Occipital lobe (tissue), 2 donors: Measurements from ENCODE around the gene WDR5. TPM values are rescaled to one million over a fixed set of nuclear protein-coding genes. Genes with fewer than 3 reads are reported as not detected.

Experiments used
- DNase-seq: peaks from one replicate; lab custom pipeline; 2025; lab: John Stamatoyannopoulos, UW
- total RNA-seq: library from RNA; depleted of rRNA; stranded (reverse); fragments of >200 nt; gene quantifications from one replicate; pipeline ENCODE4 v1.2.3, GENCODE V29; 2014

The WDR5 gene
- total RNA-seq, 1 donor from 2014 or later = 26.4 TPM

DNA sequence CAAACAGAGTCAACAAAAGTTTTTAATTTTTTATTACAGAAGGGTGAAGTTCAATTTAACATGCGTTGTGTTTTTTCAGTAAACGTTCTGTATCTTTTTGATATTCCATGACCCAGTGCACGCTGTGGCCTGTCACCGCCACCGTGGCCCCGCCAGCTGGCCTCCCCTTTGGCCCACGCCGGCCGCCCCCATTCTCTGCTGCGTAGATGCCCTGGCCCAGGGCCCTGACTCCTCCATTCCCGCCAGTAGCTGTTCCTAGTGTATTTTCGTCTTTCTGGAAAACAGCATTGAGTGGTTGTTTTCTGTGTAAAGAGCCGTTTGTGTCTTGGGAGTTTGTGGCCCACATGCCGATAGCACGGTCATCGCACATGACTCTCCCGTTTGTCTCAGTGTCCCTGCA, 22.4 kb downstream of the WDR5 start:
- no peak for DNase-seq

- no peak for DNase-seq
These were observed 23.0 kb downstream of the WDR5 start for GRCh38 chr9:134158753-134159392.

DNA sequence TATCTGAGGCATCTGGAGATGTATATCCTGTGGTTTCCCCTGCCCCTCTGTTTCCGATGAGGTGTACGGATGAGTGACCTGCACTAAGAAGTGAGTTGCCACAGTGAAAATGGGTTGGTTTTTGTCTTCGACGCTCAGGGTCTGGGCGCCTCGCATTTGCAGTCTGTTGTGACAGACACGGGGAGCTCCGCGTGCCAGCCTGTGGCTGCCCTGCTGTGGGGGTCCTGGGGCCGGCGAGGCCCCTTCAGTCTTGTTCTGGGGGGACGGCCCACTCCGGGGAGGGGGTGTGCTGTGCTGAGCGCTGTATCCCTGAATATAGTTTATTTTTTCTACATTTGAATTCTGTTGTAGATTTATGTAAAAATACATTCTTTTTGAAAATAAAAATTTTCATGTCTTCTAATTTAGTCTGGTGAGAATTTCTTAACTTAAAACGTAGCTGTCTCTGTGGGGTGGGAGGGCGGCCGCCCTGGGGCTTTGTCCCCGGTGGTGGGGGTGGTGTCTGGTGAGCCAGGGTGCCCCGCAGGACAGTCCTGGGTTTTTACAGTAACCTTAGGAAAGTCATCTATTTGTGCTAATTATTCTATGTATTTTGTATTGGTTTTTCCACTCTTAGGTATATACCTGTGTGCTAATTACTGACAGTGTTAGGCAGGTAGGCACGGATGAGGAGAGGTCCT, 23.8 kb downstream of the WDR5 start:
- DNase-seq = no peak

DNA sequence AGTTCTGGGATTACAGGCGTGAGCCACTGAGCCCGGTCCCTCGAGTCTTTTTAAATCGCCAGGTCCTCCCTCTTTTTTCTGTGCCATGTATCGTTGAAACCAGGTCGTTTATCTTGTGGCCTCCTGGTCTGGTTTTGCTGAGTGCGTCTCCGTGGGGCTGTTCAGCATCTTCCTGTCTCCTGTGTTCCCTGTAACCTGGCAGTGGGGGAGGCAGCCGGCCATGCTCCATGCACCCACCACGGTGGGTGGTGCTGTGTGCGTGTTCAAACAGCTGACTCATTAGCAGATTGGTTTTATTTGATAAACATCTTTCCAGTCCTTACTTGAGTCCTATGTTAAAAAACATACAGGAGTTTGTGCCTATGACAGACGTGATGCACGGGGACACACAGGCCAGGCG, 25.8 kb downstream of the WDR5 start:
- DNase-seq = no peak

DNA sequence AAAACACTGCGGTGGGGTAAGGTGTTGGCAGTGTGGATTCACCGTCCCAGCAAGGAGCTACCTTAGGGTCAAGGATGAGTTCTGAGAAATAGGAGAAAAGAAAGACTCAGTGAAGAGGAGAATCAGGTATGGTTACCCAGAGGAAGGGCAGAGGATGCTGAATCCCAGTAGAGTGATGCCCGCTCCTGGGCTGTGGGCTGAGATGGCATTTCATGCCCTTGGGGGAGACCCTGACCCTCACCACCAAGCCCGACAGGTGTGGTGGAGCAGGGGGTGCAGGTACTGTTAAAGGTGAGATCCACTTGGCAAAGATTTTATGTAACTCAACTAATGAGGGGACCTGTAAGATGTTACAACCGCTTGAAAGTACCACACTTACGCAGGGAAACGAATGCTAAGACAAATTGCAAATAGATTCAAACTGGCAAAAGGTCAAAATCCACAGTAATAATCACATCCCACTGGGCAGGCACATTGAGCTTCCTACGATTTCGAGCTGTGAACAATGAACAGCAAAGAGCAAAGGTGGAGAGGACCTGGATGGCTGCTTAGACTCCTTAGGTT, 26.4 kb downstream of the WDR5 start:
- DNase-seq = no peak

DNA sequence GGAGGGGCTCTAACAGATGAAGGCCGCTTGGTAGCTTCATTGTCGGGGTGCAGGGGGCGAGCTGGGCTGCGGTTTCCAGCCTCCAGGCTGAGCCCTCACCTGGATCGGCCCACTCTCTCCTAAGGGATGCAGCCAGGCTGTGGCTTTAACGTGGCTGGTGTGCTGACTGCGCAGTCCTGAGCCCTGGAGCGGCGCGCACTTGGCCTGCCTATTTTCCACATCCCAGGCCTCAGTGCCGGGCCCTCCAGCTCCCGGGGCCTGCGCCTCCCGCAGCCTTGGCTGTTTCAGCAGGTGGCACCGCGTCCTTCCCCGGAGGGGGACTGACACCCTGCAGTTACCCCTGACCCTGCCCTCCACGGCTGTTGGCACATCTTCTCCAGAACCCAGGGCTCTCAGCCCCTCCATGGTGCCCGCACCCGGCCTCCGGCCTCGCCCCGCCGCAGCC, 27.1 kb downstream of the WDR5 start:
- DNase-seq = no peak

DNA sequence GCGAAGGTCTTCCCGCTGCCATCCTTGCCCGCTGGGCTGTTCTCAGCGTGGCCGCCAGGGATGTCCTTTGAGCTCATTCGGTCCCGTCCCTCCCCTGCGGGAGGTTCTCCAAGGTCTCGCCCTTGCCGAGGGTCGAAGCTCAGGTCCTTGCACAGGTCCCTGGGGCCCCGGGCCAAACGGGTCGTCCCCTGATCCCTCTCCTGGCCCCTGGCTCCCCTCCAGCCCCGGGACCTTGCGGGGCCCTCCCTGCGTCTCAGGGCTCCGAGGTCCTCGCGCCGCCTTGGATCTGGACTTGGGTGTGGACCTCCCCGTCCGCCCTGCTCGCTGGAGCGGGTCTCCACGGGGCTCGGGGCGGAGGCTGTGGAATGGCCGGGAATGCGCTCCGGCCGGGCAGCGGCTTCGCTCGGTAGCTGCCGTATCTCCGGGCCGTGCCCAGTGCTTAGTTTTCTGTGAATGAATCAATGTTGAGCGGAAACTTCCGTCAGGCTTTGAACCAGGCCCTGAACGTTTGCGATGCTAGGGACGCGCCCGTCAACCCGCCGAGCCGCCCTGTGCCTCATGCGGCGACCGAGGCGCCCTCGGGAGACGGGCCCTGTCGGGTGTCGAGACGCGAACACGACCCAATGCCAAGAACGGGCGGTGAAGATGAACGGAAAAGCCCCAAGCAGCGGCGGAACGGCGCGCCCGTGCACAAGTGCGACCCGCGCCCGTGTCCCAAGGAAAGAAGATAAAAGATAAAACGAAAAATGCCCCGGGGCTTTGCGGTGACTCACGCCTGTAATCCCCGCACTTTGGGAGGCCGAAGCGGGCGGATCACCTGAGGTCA, 27.7 kb downstream of the WDR5 start:
- DNase-seq = peak; percentile 34

- no peak for DNase-seq
These were observed 29.0 kb downstream of the WDR5 start for GRCh38 chr9:134164879-134165278.

GRCh38 chr9:134165357-134166315, 29.8 kb downstream of the WDR5 start:
- DNase-seq = no peak

DNA sequence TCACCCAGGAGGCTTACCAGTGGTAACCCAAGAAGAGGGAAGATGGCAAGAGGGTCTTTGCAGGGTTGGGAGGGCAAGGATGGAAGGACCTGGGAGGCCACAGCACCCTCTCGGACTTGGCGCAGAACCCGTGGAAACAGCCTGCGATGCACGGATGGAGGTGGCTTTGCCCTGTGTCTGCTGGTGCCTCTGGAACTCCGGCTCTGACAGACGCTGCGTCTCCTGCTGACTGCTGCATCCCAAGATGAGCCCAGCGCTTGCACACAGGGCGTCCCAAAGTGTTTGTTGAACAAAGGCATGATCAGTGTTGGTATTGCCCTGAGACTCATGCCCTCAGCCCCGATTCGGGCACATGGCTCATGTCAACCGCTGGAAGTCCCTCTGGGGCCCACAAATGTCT, 30.5 kb downstream of the WDR5 start:
- DNase-seq = no peak

- no peak for DNase-seq
These were observed 31.6 kb downstream of the WDR5 start for GRCh38 chr9:134167530-134167931.

DNA sequence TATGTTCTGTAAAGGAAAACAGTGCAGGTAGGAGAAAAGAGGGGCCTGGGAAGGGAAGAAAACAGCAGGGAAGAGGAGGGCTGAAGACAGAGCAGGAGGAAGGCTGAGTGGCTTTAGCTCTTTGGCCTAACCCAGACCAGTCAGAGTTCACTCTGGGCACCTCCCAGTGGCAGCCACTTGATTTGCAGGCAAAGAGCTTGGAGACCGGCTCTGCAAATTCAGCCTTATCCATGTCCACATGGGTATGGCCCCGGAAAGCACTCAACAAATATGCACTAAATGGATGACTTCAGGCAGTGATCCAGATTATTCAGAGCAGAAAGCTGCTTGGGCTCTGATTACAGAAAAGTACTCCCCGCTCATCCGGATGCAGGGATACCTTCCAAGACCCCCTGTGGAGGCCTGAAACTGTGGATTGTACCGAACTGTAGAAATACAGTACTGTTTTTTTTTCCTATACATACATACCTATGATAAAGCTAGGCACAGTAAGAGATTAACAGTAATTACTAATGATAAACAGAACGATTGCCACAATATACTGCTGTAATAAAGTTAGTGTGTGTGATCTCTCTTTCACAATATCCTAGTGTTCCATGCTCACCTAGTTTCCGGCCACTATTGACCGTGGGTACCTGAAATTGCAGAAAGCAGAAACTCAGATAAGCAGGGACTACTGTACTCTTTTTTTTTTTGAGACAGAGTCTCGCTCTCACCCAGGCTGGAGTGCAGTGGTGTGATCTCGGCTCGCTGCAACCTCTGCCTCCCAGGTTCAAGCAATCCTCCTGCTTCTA, 33.1 kb downstream of the WDR5 start:
- DNase-seq = no peak

- DNase-seq = no peak
These were observed 34.0 kb downstream of the WDR5 start for GRCh38 chr9:134169724-134170401.

DNA sequence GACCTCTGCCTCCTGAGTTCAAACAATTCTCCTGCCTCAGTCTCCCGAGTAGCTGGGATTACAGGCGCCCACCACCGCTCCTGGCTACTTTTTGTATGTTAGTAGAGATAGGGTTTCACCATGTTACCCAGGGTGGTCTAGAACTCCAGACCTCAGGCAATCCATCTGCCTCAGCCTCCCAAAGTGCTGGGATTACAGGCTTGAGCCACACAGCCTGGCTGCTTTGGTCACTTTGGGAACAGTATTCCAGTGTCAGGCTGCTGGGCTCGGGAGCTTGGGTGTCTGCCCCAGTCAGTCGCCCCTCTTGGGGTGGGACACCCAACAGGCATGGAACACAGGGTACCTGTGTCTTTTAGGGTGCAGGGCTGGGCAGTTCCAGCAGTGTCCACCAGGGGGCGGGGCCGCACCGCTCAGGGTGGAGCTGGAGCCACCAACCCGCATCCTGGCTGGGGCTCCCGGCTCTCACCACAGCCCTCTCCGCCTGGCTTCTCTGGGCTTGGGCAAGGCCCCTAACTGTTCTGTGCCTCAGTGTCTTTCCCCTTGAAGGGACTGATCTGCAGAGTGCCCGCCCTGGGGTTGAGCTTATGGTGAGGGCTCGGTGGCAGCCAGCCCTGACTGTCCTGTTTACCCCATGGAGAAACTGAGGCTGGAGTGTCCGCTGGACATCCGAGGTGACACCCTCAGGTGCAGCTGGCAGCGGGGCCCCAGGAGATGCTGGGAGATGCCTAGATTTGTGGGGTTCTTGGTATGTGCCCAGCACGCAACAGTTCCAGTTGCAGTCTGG, 34.8 kb downstream of the WDR5 start:
- no peak for DNase-seq

DNA sequence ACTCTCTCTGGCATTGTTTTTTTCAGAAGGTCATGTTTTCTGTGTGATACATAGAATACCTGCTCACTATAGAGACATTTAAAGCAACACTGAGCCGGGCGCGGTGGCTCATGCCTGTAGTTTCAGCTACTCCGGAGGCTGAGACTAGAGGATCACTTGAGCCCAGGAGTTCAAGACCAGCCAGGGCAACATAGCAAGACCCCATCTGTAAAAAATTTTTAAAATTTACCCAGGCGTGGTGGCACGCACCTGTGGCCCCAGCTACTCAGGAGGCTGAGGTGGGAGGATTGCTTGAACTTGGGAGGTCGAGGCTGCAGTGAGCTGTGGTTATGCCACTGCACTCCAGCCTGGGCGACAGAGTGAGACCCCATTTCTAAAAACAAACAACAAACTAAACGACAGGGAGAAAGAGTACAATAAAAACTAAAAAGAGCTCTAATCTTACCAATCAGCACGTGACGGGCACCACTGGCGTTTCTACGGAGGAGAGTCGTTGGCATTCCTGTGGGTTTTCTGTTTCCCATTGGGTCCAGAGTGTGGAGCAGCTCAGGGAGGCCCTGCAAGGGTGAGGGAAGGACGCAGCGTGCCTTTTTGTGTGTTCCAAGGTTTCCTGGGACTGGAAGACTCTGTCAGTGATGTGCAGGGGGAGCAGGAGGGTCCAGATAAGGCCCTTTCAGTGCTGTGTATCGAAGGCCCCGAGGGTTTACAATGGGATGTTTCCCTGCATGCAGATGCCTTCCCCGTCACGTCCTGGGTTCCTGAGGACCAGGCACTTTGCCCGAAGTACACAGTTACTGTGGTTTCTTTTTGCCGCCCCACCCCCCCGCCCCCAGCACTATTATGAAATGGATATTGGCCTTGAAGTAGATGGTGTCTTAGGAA, 35.7 kb downstream of the WDR5 start:
- no peak for DNase-seq

DNA sequence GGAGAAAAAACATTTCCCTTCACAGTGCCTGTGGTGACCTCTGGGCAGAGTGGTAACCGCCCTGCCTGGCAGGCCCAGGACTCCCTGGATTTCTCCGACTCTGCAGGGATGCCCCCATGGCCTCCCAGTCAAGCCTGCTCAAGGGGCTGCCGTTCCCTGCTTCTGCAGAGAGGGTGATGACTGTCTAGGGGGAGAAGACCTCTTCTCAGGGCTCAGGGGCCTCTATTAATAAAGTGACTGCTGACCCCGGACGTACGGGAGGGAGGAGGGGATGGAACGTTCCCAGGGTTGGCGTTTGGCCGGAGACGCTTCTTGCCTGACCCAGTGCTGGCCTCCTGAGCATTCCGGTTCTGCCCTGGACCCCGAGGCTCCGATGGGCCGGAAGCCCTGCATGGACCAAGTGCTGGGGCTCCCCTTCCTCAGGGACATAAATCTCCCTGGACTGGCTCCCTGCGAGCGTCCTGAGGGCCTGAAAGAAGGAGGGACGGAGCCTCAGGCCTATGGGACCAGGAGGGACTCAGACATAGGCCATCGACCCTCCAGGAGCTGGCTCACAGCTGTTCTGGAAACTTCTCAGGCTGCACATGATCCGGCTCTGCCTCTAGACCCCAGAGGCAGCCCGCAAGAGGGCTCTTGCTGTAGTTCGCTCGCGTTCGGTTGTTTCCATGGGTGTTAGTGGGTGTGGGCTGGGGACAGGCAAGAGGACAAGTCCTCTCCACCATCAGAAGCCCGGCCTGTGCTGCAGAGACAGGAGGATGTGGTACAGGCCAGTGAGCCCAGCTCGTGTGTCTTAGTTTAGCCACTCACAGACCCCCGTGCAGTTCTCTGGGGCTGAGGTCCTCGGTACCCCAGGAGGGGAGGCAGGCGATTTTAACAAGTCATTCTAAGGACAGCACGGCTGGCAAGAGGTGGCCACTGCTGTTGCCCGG, 36.6 kb downstream of the WDR5 start:
- no peak for DNase-seq
